NCI-H446 treated with DMSO at 0.1 percent for 48 hours (cell line): ENCODE measurements around the gene CACNB2.
"Not testable (repeated sequence)": the region's sequence is repeated elsewhere in the genome, so short reads cannot be mapped to it uniquely, and the experiment has no call there.

Source experiments
- DNase-seq: peaks from one replicate; lab custom pipeline; 2025; lab: John Stamatoyannopoulos, UW

Gene CACNB2

DNA sequence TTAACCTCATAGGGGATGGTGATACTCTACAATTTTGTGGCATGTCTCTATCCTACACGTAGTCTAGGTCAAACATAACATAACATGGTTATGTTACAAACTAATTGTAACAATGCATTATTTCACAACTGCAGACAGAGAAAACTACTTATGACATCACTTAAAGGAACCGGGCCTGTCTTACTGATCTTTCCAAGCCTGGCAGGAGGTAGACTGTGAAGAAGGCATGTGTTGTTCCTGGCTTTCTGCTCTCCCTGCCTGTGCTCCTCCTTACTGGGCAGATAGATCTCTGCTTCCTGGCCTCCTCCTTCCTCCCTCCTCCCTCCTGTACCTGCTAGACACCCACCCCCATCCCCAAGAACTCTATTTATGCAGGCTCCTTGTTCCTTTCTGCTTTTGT lies 5.4 kb downstream of the CACNB2 start:
- DNase-seq, result no peak

DNA sequence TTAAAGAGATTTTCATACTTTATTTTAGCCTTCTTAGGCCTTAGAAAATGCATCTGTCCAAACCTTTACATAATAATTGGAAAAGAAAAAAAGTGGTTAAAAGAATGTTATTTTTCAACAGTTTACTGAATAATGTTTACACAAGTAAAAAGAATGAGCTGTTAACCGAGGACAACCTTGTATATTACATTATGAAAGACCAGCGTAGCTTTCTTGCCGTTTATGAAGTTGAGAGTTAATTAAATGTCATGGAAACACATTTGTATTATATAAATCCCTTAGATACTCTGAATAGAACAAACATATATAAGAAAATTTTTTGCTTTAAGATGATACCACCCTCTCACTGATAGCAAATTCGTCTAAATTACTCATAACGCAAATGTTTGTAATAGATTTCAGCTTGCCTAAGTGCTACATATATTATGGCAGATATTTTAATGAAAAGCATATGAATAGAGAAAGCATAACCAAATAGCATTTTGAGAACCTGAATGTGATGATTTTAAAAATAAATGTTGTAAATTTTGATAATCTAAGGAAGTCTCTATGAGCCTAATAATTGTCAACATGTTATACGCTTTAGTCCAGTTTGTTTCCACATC lies 9.1 kb downstream of the CACNB2 start:
- DNase-seq, result no peak

DNA sequence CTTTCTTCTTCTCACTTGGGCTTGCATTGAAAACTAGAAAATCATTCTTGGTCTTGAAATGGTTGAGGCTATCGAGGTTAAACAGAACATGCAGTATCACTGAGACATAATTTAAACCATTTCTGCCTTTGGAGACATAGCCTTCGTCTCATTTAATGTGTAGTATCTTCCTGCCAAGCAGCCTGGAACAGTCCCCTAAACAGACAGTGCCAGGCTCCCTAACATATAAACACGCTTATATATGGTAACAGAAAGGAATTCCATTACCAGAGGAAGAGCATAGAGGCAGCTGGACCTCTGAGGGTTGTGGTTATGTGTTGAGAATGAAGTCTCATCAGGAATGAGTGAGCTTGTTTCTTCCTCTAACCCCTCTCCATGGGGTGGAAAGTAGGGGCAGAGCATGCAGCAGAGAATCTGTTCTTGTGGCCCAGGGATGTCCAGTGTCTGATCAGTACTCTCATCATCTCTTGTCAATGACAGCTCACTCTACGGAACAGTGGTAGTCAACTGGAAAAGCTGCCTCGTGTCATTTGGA lies 11.2 kb downstream of the CACNB2 start:
- DNase-seq, result no peak

DNA sequence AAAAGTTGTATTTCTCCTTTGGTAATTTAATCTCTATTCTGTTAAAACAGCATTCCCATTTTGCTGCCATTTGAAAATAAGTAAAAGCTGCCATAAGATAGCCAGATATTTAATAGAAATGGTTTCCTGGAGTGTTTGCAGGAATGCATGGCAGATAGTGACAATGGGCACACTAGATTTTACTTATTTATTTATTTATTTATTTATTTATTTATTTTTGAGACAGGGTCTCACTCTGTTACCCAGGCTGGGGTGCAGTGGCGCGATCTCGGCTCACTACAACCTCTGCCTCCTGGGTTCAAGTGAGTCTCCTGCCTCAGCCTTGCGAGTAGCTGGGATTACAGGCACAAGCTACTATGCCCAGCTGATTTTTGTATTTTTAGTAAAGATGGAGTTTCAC lies 13.2 kb downstream of the CACNB2 start:
- not testable (repeated sequence) for DNase-seq

DNA sequence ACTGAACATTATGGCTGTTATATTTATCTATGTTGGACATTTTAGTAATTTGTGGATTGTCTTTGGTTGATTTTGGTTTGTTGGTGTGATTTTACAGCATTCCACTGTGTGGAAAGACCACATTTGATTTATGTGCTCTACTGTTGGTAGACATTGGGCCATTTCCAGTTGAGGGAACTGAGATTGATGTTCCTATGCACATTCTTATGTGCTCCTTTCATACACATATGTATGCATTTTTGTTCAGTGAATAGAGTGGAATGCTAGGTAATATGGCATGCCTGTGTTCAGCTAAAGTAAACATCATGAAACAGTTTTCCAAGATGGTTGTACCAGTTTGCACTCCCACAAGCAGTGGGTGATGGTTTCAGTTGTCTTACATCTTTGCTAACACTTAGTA lies 15.1 kb downstream of the CACNB2 start:
- no peak for DNase-seq

DNA sequence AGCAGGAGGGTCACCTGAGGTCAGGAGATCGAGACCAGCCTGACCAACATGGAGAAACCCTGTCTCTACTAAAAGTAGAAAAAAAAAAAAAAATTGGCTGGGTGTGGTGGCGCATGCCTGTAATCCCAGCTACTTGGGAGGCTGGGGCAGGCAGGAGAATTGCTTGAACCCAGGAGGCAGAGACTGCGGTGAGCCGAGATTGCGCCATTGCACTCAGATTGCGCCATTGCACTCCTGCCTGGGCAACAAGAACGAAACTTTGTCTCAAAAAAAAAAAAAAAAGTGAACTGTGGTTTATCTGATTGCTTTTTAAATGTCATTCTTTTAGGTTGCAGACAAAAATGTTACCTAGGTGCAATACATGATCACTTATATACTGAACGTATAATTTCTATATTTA lies 16.6 kb downstream of the CACNB2 start:
- not testable (repeated sequence) for DNase-seq

DNA sequence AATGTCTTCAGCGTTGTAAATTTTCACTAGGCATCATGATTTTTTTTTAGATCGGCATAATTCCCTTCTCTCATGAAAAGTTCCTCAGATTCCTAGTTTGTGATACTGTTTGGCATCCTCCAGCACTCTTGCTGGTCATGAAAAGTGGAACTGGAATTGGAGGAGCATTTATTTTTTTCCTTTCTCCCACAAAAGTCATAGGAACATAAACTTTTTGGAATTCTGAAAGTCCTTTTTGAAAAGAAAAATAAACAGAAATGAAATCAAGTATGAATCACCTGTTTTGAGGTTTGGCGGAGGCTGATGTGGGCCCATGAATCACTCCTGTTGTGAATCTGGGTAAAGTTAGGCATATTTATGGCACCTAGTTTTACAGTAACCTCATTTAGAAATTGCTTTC lies 17.7 kb downstream of the CACNB2 start:
- DNase-seq, result no peak

DNA sequence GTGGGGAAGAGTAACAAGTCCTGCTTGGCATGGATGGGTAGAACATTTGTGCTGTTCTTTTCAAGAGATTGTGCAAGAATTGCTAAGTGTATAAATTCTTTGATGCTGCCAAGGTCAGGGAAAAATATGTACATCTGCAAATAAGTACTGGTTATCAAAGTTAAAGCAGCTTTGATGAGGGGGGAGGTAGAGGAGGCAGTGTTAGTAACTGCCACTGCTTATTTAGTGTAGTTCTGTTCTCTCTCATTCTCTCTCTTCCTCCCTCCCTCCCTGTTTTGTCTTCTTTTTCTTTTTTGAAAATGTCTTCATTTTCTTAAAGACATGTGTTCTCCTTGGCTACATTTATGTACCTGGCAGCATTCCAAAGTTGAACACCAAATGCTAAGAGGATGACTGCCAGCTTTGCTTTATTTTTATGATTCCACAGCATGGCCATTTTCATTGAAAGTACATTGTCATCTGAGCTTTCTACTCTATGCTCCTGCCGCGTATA lies 18.6 kb downstream of the CACNB2 start:
- DNase-seq, result peak; percentile 34

DNA sequence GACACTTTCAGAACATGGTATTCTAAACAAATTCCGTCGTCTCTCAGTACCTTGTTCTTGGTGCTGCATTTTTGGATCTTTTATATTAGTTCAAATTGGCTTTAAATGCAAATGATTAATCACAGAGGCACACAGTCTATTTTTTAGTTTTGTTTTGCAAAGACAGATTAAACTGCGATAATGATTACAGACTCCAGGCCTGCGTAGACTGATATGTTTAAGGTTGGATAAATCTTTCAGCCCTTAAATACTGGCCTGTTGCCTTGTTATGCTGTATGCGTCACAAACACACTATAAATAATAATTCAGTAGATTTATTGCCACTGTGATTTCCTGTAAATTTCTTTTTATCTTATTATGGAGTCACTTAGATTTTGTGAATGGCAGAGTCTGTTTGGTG lies 19.3 kb downstream of the CACNB2 start:
- no peak for DNase-seq

DNA sequence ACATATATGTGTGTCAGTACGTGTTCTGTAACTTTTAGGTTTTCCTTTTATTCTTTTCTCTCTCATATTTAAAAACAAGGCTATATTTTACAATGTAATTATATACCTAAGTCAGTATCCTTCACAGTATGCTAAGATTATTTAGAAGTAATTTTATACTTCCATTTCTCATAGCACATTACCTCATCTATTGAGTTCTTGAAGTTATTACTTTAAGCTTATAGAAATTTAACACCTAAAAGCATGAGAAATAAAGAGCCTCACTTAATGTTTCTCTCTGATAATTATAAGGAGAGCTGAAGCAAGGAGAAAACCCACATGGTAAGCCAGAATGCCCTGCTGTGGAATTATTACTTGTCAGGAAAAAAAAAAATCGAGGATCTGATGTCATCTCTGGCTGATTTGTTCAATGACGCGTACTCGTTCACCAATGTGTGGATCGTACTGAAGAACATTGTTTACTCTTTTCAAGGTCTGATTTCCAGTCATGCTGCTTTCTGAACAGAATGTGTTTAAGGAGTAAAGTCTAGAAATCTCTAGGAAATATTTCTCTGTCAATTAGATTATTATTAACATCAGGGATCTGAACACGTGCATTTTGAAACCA lies 21.9 kb downstream of the CACNB2 start:
- DNase-seq, result no peak

DNA sequence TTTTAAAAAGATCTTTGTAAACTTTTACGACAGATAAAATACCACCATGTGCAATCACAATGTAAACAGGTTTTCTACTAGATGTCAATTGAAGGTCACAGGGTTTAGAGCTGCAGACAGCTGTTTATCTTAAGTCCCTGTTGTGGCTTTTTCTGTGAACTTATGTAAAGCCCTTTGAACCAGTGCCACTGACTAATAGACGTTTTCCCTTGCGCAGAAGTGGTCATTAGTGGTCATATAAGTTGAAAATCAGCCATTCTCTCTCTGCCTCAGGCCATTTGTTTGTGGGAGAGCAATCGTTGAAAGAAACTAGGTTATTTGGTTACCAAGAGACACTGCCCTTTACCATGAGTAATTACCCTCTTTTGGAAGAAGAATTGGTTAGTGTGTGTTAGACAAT lies 23.9 kb downstream of the CACNB2 start:
- DNase-seq, result no peak

DNA sequence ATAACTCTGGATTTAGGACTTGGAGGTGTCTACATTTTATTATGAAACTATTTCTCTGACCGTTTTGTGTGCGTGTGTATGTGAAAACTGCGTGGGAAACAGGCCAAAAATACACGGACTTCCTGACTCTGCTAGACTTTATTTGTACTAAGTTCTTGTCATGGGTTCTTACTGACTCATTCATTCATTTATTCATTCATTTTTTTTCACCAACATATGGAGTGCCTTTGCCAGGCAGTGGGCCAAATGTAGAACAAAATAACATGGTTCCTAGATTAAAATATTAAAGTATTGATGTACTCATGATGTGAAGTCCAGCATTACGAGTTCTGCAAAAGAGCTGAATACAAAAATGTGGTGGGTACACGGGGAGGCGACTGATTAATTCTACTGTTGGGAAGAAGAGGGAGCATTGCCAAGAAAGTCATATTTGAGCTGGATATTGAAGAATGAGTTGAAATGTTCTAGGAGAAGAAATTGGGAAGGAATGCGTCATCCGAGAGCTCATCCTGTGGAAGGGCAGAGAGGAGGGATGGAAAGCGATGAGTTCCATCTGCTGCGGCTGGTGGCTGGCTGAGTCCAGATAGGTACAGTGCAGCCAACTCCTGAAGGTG lies 24.6 kb downstream of the CACNB2 start:
- no peak for DNase-seq

DNA sequence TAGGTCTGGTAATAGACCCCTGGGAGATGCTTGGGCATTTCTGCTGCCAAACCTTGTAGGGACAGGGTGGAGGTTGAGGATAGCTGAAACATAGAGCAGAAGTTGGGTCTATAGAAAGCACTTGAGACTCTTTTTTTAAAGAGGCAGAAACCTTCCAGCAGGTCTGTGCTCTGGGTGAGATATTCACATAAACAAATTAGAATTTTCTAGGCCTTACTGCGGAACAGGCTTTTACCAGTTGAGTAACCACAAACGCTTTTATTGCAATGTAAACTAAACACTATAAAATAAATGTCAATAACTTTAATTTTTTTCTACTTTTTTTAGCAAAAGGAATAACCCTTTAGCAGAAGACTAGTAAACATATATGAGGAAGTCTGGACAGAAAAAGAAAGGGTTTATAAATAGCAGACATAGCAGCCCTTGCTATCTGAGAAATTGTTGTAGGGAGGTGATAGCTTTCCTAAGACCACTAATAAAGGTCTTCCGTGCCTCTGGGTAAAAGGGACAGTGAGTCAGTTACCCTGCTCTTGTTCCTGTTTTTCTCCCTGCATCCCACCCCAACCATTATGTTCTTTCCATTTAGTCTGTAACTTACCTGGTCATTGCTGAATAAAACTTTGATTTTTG lies 38.7 kb downstream of the CACNB2 start:
- no peak for DNase-seq

DNA sequence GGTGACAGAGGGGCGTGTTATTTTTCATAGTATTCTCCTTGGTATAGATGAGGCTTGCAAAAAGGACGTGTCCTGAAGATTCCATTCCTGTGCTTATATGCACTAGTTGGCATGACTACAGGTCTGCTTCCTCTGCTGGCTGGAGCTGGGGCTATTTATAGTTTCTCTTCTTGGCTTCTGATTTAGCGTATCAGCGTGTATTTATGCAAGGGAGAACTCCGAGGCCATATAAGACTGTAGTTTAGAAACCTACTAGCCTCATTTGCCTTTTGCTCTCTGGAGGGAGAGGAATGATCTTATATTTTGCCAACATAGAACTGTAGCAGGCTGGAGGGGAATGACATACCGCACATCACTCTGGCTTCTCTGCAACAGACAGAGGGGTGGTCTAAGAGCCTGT lies 39.7 kb downstream of the CACNB2 start:
- no peak for DNase-seq

DNA sequence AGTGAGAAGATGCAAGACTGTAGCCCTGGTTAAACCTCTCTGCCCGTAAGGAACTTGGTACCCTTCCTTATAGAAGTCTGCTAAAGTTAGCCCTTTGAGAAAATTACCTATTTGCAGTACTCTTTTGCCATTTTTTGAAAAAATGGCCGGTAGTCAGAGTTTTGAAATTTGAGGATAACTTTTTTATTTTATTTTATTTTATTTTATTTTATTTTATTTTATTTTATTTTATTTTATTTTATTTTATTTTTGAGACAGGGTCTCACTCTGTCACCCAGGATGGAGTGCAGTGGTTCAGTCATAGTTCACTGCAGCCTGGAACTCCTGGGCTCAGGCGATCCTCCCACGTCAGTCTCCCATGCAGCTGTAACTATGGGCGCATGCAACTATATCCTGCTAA lies 41.2 kb downstream of the CACNB2 start:
- DNase-seq, result not testable (repeated sequence)

DNA sequence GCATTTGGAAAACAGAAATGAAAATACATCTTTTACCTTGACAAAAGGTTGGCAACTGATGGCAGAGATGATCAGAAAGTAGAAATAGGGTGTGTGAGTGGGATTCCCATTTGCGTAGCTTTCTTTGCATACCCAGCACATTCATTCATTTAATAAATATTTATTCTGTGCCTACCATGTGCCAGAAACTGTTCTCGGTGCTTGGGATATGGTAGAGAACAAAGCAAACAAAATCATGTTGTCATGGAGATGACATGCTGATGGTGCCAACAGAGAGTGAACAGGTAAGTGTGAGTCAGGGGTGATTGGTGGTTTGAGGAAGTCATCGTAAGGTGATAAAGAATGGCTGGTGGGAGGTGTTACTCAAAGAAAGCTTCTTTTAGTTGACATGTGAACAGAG lies 45.4 kb downstream of the CACNB2 start:
- DNase-seq, result no peak

DNA sequence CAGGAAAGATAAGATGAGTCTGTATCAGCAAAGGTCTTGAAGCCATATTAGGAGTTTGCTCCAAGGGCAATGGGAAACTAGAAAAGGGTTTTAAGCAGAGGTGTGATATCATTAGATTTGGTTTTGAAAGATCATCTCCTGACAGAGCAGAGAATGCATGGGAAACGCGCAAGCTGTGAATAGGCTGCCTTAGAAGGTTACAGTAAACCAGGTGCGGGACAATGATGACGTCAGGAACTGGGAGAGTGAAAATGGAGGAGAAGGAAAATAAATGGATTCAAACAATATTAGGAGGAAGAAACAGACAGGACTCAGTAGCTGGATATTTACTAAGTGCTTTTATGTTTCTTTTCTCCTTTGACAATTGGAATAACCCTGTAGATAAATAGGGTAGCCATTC lies 50.6 kb downstream of the CACNB2 start:
- DNase-seq, result no peak

DNA sequence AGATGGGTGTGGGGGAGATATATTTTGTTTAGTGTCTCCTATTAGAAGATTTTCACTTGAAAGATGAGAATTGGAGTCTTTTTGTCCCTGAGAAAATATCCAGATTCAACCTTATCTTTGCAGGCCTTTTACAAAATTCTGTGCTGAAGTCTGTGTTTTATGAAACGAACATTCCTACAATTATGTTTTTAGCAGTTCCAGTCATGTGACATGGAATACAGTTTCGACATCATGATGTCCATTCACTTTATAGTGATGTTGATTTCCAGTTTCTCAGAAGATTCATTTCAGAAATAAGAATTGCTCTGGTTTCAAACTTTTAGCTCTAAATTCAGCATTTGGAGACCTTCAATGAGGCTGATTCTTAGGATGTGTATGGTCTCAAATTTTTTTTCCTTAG lies 54.4 kb downstream of the CACNB2 start:
- no peak for DNase-seq

DNA sequence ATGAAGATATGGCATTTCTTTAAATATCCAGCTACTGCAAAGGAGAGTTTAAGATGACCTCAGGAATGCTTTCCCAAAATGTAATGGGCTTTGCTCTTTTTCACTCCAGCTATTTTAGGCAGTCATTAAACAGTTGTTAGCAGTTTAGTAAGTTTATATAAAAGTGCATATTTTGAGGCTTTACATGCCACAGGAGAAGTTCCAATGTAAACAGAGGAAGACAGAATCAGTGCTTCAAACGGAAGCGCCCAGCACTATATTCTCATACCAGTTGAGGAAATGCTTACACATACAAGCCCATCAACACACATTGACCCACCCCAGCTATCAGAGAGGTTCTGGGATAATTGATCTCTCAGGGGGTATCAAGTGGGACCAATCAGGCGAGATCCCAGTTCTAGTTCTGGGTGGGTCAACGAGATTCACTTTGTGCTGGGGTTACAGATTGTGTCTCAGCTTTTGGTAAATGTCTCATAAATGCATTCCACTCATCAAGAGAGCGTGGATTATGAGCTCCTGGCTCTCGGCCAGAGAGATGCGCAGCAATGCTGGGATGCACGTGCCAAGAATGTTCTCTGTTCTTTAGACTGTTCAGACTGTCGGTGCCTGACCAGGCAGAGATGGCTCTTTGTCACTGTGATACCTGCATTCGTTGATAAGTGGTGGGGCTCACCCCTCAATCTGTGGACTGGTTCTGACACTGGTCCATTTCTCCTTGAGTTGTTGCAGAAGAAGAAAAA lies 55.0 kb downstream of the CACNB2 start:
- DNase-seq, result no peak

DNA sequence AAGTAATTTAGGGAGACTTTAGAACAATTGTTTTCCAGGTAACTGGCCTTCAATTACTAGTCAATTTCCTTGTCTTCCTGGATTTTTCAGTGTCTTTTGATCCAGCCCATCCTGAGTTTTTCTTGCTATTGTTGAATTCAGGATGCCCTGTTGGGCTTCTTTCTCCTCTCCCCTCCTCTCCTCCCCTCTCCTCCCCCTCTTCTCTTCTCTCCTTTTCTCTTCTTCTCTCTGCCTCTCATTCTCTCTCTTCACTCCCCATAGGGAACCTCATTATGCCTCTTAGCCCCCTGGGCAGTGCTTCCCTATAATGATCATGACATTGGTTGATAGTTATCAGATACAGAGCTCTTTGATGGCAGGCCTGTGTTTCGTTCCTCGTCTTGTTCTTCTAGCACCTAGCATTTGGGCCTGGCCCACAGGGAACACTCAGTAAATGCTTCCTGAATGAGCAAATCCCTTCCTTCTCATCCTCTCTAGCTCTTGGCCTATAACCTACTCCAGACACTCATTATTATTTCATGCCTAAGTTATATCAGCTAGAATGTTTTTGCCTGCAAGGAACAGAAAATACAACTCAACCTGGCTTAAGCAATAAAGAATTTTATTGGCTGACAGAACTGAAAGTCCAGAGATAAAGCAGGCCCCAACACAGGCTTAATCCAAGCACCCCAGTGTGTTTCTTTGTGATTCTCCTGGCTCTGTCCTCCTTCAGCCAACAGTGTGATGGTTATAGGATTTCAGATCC lies 56.8 kb downstream of the CACNB2 start:
- DNase-seq, result no peak

DNA sequence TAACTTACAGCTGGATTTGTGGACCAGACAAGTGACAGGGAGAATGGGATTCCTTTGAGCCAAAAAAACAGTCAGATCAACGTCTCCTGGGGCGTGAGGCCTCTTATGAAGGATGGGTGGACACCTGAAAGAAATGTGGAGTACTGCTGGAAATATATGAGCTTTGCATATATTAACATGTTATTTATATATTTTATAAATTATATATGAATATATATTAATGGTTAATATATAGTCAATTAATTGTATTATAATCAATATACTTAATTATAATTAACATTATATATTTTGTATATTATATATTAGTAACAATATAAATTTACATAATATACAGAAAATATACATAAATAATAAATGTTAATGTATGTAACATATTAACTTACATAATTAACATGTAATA lies 57.5 kb downstream of the CACNB2 start:
- DNase-seq, result no peak

DNA sequence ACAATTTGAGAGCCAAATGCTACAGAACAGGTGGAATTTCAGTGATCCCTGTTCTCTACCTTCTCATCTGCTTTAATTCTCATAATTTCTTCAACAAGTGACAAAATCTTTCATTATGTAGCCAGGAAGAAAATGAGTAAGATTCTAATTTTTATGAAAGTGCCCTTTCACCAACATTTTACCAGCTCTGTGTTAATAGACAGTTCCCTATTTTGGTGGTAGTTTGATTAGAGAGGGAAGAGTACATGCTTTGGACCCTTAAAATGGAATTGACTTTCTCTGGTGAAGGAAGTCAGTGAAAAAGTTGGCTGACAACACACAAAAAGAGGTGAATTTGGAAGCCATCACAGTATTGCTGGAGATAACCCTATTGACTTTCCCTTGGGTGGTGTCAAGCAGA lies 61.7 kb downstream of the CACNB2 start:
- DNase-seq, result no peak
